Heart left ventricle (tissue), 13 donors: ENCODE measurements around the gene NSUN2.

Source experiments
- POLR2A ChIP-seq, 2 donors: fragments of 450-650 bp; IDR thresholded peaks; one replicate each; pipeline ENCODE4 v1.6.1; 2017; ENCODE audit warnings: antibody characterized with exemption in 2 of 2, mild to moderate bottlenecking in 2 of 2, moderate library complexity in 2 of 2
- TF ChIP-seq, protein P1 (sequence below), 12 donors: fragments of 200-600 bp; sonication (generic) in 4 of 12; IDR thresholded peaks; one replicate each; pipeline versions ENCODE4 v1.5.0 to v1.8.0; 2018 to 2022; ENCODE audit warnings: antibody characterized with exemption in 12 of 12, mild to moderate bottlenecking in 5 of 12
- donor health status: ischemic (EF 13 %, LVEDD 7.1; RV severe dilation, severe dysfunction).
- donor health status: DM: no; HTN: yes; CAD: no.
- donor health status: DM: no; HTN: no; CAD: no.
- donor health status: ischemic (EF 25% LVEDD 6.9; RV normal size, moderate dysfunction).
- donor health status: ischemic (EF 25% LVEDD 5.7; RV mildly dilated, moderate dysfunction).
- donor health status: ischemic (EF 35%, LVEDD 5.7; RV mildly dilated, moderate dysfunction).
- donor health status: nonischemic (EF 11% LVEDD 7.7; RV severe dilation, severe dysfunction).
- donor health status: DM: yes; HTN: yes; CAD: no.
- donor health status: PGD.
- donor health status: ischemic (EF 29% LVEDD 5.4; RV normal size, mild dysfunction).
- donor health status: nonischemic (EF 23%, LVEDD 6.1; RV moderate dilation, normal function).

DNA sequence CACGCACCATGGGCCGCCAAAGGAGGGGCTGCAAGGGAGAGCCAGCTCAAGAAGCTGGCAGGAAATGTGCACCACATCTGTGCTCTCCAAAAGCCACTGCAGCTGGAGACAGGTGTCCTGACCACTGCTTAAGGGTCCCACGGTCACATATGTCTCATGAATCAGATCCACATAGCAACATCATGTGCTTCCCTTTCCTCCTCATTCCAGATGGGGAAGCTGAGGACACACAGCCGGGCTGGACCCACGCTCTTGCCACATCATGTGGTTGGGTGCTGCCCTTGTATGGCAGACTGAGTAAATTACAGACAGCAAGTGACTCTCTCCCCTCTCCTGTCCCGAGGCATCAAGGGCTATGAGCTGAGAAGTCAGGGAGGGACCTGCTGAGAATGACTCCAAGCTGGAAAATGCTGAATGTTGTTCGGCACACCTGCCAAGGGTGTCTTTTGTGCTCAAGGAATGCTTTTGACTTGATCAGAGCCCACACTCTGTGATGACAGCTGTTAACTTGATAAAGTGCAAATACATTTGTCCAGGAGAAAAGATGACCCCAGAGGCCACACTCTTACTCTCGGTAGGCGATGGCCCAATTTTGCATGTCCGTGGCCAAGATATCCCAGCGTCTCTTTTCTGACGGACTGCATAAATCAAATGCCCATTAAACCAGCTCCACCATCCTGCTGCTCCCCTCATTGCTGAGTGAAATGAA, 58.2 kb downstream of the NSUN2 start:
- no peak for TF ChIP-seq POLR2A (IDR thresholded peaks at IDR 0.05)
- TF ChIP-seq, protein P1, sequence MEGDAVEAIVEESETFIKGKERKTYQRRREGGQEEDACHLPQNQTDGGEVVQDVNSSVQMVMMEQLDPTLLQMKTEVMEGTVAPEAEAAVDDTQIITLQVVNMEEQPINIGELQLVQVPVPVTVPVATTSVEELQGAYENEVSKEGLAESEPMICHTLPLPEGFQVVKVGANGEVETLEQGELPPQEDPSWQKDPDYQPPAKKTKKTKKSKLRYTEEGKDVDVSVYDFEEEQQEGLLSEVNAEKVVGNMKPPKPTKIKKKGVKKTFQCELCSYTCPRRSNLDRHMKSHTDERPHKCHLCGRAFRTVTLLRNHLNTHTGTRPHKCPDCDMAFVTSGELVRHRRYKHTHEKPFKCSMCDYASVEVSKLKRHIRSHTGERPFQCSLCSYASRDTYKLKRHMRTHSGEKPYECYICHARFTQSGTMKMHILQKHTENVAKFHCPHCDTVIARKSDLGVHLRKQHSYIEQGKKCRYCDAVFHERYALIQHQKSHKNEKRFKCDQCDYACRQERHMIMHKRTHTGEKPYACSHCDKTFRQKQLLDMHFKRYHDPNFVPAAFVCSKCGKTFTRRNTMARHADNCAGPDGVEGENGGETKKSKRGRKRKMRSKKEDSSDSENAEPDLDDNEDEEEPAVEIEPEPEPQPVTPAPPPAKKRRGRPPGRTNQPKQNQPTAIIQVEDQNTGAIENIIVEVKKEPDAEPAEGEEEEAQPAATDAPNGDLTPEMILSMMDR (IDR thresholded peaks at IDR 0.05), result peak in 3 of 12 donors; percentile 18 to 38 (median 25)
